T-cell (primary cell): ENCODE results near the gene THOP1. TPM values are rescaled to one million over a fixed set of nuclear protein-coding genes. Genes with fewer than 3 reads are reported as not detected.
"Not testable (repeated sequence)": the region's sequence is repeated elsewhere in the genome, so short reads cannot be mapped to it uniquely, and the experiment has no call there.

ENCODE experiments used
- ATAC-seq, 4 experiments: fragments of 200-7000 bp in 3 of 4; fragments of 150-1000 bp in 1 of 4; cut with Tn5 transposase; replicated peaks in 1 of 4; 1 replicate in 3 of 4; 2 replicates in 1 of 4; pipeline ENCODE4 v1.10.0; 2021; ENCODE audit warnings: moderate library complexity in 3 of 4, mild to moderate bottlenecking in 2 of 4, moderate number of reproducible peaks in 1 of 4
- CTCF ChIA-PET, 2 donors: fragments of 300-600 bp; sonication (Branson Sonifier 250); formaldehyde crosslinking; loops; one replicate each; lab custom pipeline; 2022; ENCODE audit warnings: antibody characterized with exemption in 2 of 2; lab: Charles Lee
- POLR2A ChIA-PET, 2 donors: fragments of 300-600 bp; sonication (Branson Sonifier 250); formaldehyde crosslinking; loops; one replicate each; lab custom pipeline; 2022; ENCODE audit warnings: antibody characterized with exemption in 2 of 2; lab: Charles Lee
- DNase-seq, 35 experiments: peaks; one replicate each; pipeline versions ENCODE4 v3.0.0 to v3.0.0-alpha.2; 2013 to 2023
- H3K27ac ChIP-seq: one replicate; pipeline ENCODE4 v1.5.1; 2013; ENCODE audit warnings: low read length
- H3K27me3 ChIP-seq, 2 experiments: replicated peaks in 1 of 2; 1 replicate in 1 of 2; 2 replicates in 1 of 2; pipeline versions ENCODE4 v1.6.1 to v1.7.0; 2013; ENCODE audit warnings: low read length in 1 of 2, mixed read lengths in 1 of 2; ENCODE audit not compliant: control insufficient read depth in 2 of 2, insufficient read depth in 2 of 2; ENCODE audit errors: extremely low read depth in 1 of 2
- H3K36me3 ChIP-seq, 2 donors: 1 replicate in 1 of 2; 2 replicates in 1 of 2; pipeline versions ENCODE4 v1.6.1 to v1.7.0; 2013; ENCODE audit warnings: low read length in 1 of 2; ENCODE audit not compliant: control insufficient read depth in 2 of 2, insufficient read depth in 1 of 2; ENCODE audit errors: extremely low read depth in 1 of 2
- H3K4me1 ChIP-seq, 2 experiments: 1 replicate in 1 of 2; 2 replicates in 1 of 2; pipeline versions ENCODE4 v1.6.1 to v1.7.0; 2013; ENCODE audit warnings: low read length in 2 of 2, mixed read lengths in 1 of 2; ENCODE audit not compliant: insufficient read depth in 2 of 2, control insufficient read depth in 1 of 2; ENCODE audit errors: extremely low read depth in 1 of 2
- H3K4me3 ChIP-seq, 2 donors: 1 replicate in 1 of 2; 2 replicates in 1 of 2; pipeline versions ENCODE4 v1.5.1 to v1.7.0; 2013; ENCODE audit warnings: mild to moderate bottlenecking in 2 of 2, low read length in 1 of 2, moderate library complexity in 1 of 2; ENCODE audit not compliant: control insufficient read depth in 1 of 2; ENCODE audit errors: extremely low read depth in 1 of 2
- H3K9me3 ChIP-seq: 2 replicates; pipeline ENCODE4 v1.7.0; 2013
- H3K27ac Mint-ChIP-seq, 2 donors: one replicate each; pipeline ENCODE4 v1.8.0; 2020 to 2021; ENCODE audit warnings: mild to moderate bottlenecking in 2 of 2, mixed read lengths in 2 of 2
- H3K27me3 Mint-ChIP-seq, 2 donors: one replicate each; pipeline ENCODE4 v1.8.0; 2021 to 2022; ENCODE audit warnings: mixed read lengths in 2 of 2
- H3K36me3 Mint-ChIP-seq: one replicate; pipeline ENCODE4 v1.8.0; 2021; ENCODE audit warnings: mixed read lengths
- H3K4me1 Mint-ChIP-seq, 3 donors: one replicate each; pipeline ENCODE4 v1.8.0; 2020 to 2022; ENCODE audit warnings: mixed read lengths in 3 of 3, mild to moderate bottlenecking in 1 of 3
- H3K4me3 Mint-ChIP-seq, 3 donors: one replicate each; pipeline ENCODE4 v1.8.0; 2020 to 2022; ENCODE audit warnings: mild to moderate bottlenecking in 3 of 3, mixed read lengths in 3 of 3, moderate library complexity in 3 of 3
- H3K9me3 Mint-ChIP-seq, 3 donors: one replicate each; pipeline ENCODE4 v1.8.0; 2020 to 2022; ENCODE audit warnings: mixed read lengths in 3 of 3
- WGBS: methylation state at CpG from one replicate; pipeline ENCODE4 v1.1.5; 2013; ENCODE audit warnings: missing lambda C conversion rate; ENCODE audit not compliant: insufficient coverage; 5-methylcytosine and 5-hydroxymethylcytosine counted together
- total RNA-seq, 35 experiments: library from RNA in 6 of 35; stranded (reverse) in 6 of 35; fragments of 120-200 nt in 1 of 35; gene quantifications; one replicate each; pipeline versions ENCODE4 v1.2.1 to v1.2.4 and lab custom pipeline; 2013 to 2026

THOP1 gene
- total RNA-seq, 5 donors from 2014 or later (not counting 1 experiment from before 2014, with no cell fraction given): 30.8 to 46.6 (median 41.9) TPM

- ATAC-seq, H3K27me3 ChIP-seq, POLR2A ChIA-PET, H3K9me3 ChIP-seq, DNase-seq, H3K27ac ChIP-seq, H3K4me1 Mint-ChIP-seq, H3K4me1 ChIP-seq, H3K9me3 Mint-ChIP-seq, H3K27ac Mint-ChIP-seq, H3K4me3 ChIP-seq, H3K27me3 Mint-ChIP-seq, CTCF ChIA-PET, H3K4me3 Mint-ChIP-seq: not testable (repeated sequence)
- peaks cover 14% of the 10 kb centered on the region for H3K36me3 Mint-ChIP-seq
- WGBS: 88% methylated on average over 9 of the region's 10 CpGs
- peaks cover 26 to 30% of the 10 kb centered on the region in 2 donors for H3K36me3 ChIP-seq
Observed at GRCh38 chr19:2792666-2793065, 7.4 kb downstream of the THOP1 start.

- Histone ChIP-seq H3K4me3 (no peak overlapping the region), H3K4me1 (no peaks in the 10 kb centered on the region), H3K27me3 (no peaks in the 10 kb centered on the region), H3K9me3 (no peaks in the 10 kb centered on the region), H3K27ac (no peak overlapping the region), H3K36me3 (peaks cover 26 to 30% of the 10 kb centered on the region in 2 donors)
- POLR2A ChIA-PET: no interaction called here
- Mint-ChIP-seq H3K27me3 (no peaks in the 10 kb centered on the region), H3K9me3 (no peaks in the 10 kb centered on the region), H3K36me3 (peaks cover 16% of the 10 kb centered on the region), H3K4me3 (no peak overlapping the region), H3K4me1 (peaks cover 0 to 2% (median 0%) of the 10 kb centered on the region in 3 donors), H3K27ac (no peak overlapping the region)
- DNase-seq (no peak), ATAC-seq (no peak)
- CTCF ChIA-PET: interaction anchor here in 1 of 2 donors (0.5 kb wide), 1 partner anchor 26 kb away, joined by 3 read pairs; no protein-coding TSS in a partner anchor
- WGBS: 100% methylated on average over 7 of the region's 7 CpGs
Observed at GRCh38 chr19:2793126-2793525, 7.8 kb downstream of the THOP1 start.

- Mint-ChIP-seq H3K9me3 (no peaks in the 10 kb centered on the region), H3K4me3 (no peak overlapping the region), H3K36me3 (peaks cover 16% of the 10 kb centered on the region), H3K27me3 (no peaks in the 10 kb centered on the region), H3K4me1 (peaks cover 0 to 2% (median 0%) of the 10 kb centered on the region in 3 donors), H3K27ac (no peak overlapping the region)
- 97% methylated on average over 11 of the region's 12 CpGs for WGBS
- ChIA-PET POLR2A (no interaction called here), CTCF (interaction anchor here in 1 of 2 donors (0.5 kb wide), 1 partner anchor 26 kb away, joined by 3 read pairs; no protein-coding TSS in a partner anchor)
- ATAC-seq (no peak), DNase-seq (no peak)
- Histone ChIP-seq H3K27ac (no peak overlapping the region), H3K36me3 (peaks cover 26 to 34% of the 10 kb centered on the region in 2 donors), H3K27me3 (no peaks in the 10 kb centered on the region), H3K4me3 (no peak overlapping the region), H3K4me1 (no peaks in the 10 kb centered on the region), H3K9me3 (no peaks in the 10 kb centered on the region)
Observed at GRCh38 chr19:2793577-2793976, 8.3 kb downstream of the THOP1 start.

- no peaks in the 10 kb centered on the region for H3K9me3 ChIP-seq
- no peak for ATAC-seq
- H3K36me3 ChIP-seq: peaks cover 22 to 35% of the 10 kb centered on the region in 2 donors
- peaks cover 16% of the 10 kb centered on the region for H3K36me3 Mint-ChIP-seq
- ChIA-PET CTCF (no interaction called here), POLR2A (no interaction called here)
- no peak overlapping the region for H3K4me3 Mint-ChIP-seq
- no peaks in the 10 kb centered on the region for H3K4me1 ChIP-seq
- H3K9me3 Mint-ChIP-seq: no peaks in the 10 kb centered on the region
- H3K4me1 Mint-ChIP-seq: no peaks in the 10 kb centered on the region
- 96% methylated on average over 23 of the region's 27 CpGs for WGBS
- H3K4me3 ChIP-seq: no peak overlapping the region
- H3K27me3 ChIP-seq: no peaks in the 10 kb centered on the region
- H3K27me3 Mint-ChIP-seq: no peaks in the 10 kb centered on the region
- DNase-seq: no peak
- H3K27ac Mint-ChIP-seq: no peak overlapping the region
- no peak overlapping the region for H3K27ac ChIP-seq
Observed at GRCh38 chr19:2795827-2796658, 10.7 kb downstream of the THOP1 start.

- no peaks in the 10 kb centered on the region for H3K27me3 ChIP-seq
- ATAC-seq: no peak
- no peak overlapping the region for H3K4me3 ChIP-seq
- Mint-ChIP-seq H3K36me3 (peaks cover 18% of the 10 kb centered on the region), H3K4me3 (no peak overlapping the region), H3K27ac (no peak overlapping the region), H3K27me3 (no peaks in the 10 kb centered on the region), H3K9me3 (no peaks in the 10 kb centered on the region), H3K4me1 (no peaks in the 10 kb centered on the region)
- no peaks in the 10 kb centered on the region for H3K9me3 ChIP-seq
- DNase-seq: no peak
- no peak overlapping the region for H3K27ac ChIP-seq
- 98% methylated on average over 20 of the region's 23 CpGs for WGBS
- POLR2A ChIA-PET: no interaction called here
- no peaks in the 10 kb centered on the region for H3K4me1 ChIP-seq
- CTCF ChIA-PET: no interaction called here
- H3K36me3 ChIP-seq: peaks cover 23 to 30% of the 10 kb centered on the region in 2 donors
Observed at GRCh38 chr19:2796659-2797266, 11.5 kb downstream of the THOP1 start.

GRCh38 chr19:2797280-2797679 lies 12.0 kb downstream of the THOP1 start:
- WGBS: 97% methylated on average over 11 of the region's 15 CpGs
- Mint-ChIP-seq H3K9me3 (no peaks in the 10 kb centered on the region), H3K36me3 (peaks cover 16% of the 10 kb centered on the region), H3K4me1 (no peaks in the 10 kb centered on the region), H3K27me3 (no peaks in the 10 kb centered on the region), H3K4me3 (no peak overlapping the region), H3K27ac (no peak overlapping the region)
- ChIA-PET CTCF (no interaction called here), POLR2A (no interaction called here)
- H3K4me1 ChIP-seq: no peaks in the 10 kb centered on the region
- no peaks in the 10 kb centered on the region for H3K27me3 ChIP-seq
- no peak for DNase-seq
- no peaks in the 10 kb centered on the region for H3K9me3 ChIP-seq
- no peak for ATAC-seq
- H3K27ac ChIP-seq: no peak overlapping the region
- peaks cover 23 to 26% of the 10 kb centered on the region in 2 donors for H3K36me3 ChIP-seq
- H3K4me3 ChIP-seq: no peak overlapping the region
